Spleen (tissue), 11 donors: ENCODE data around the gene HHIP. TPM values are rescaled to one million over a fixed set of nuclear protein-coding genes. Genes with fewer than 3 reads are reported as not detected.

Experiments
- DNase-seq: peaks from one replicate; pipeline ENCODE4 v3.0.0-alpha.2; 2020
- H3K27ac ChIP-seq, 8 donors: fragments of 200-600 bp; sonication (generic) in 7 of 8; 1 replicate in 4 of 8; 2 replicates in 4 of 8; pipeline versions ENCODE4 v1.5.0 to v1.8.0; 2016 to 2021; ENCODE audit warnings: inconsistent platforms in 4 of 8, mild to moderate bottlenecking in 4 of 8, moderate library complexity in 1 of 8
- H3K27me3 ChIP-seq, 7 donors: fragments of 200-600 bp; sonication (generic) in 6 of 7; replicated peaks in 1 of 7; 1 replicate in 4 of 7; 2 replicates in 3 of 7; pipeline versions ENCODE4 v1.5.0 to v1.8.0; 2016 to 2021; ENCODE audit warnings: inconsistent platforms in 3 of 7, mild to moderate bottlenecking in 1 of 7
- H3K36me3 ChIP-seq, 6 donors: fragments of 200-600 bp; sonication (generic) in 5 of 6; 1 replicate in 4 of 6; 2 replicates in 2 of 6; pipeline versions ENCODE4 v1.5.0 to v1.8.0; 2016 to 2021; ENCODE audit warnings: inconsistent platforms in 2 of 6
- H3K4me1 ChIP-seq, 6 donors: fragments of 200-600 bp; sonication (generic) in 5 of 6; 1 replicate in 3 of 6; 2 replicates in 3 of 6; pipeline versions ENCODE4 v1.5.0 to v1.8.0; 2016 to 2021; ENCODE audit warnings: inconsistent platforms in 3 of 6
- H3K4me3 ChIP-seq, 8 donors: fragments of 200-600 bp; sonication (generic) in 7 of 8; 1 replicate in 4 of 8; 2 replicates in 4 of 8; pipeline versions ENCODE4 v1.5.0 to v1.8.0; 2016 to 2021; ENCODE audit warnings: inconsistent platforms in 4 of 8, mild to moderate bottlenecking in 4 of 8, moderate library complexity in 2 of 8
- H3K9me3 ChIP-seq, 8 donors: fragments of 200-600 bp; sonication (generic) in 7 of 8; 1 replicate in 4 of 8; 2 replicates in 4 of 8; pipeline versions ENCODE4 v1.5.0 to v1.8.0; 2016 to 2021; ENCODE audit warnings: inconsistent platforms in 4 of 8
- POLR2A ChIP-seq, 3 donors: fragments of 450-650 bp; IDR thresholded peaks; one replicate each; pipeline ENCODE4 v1.5.1; 2017; ENCODE audit warnings: antibody characterized with exemption in 3 of 3, mild to moderate bottlenecking in 1 of 3
- POLR2AphosphoS5 ChIP-seq, 3 donors: sonication (generic); formaldehyde crosslinking; IDR thresholded peaks; one replicate each; pipeline ENCODE4 v1.5.1; 2017; ENCODE audit warnings: antibody characterized with exemption in 3 of 3
- WGBS, 5 donors: extraction: QIAGEN DNeasy Blood & Tissue Kit in 3 of 5; methylation state at CpG; one replicate each; pipeline versions ENCODE4 v1.1.5 to v1.1.7; 2013 to 2018; 5-methylcytosine and 5-hydroxymethylcytosine counted together
- intact Hi-C: fragments of 100-400 bp; cut with DNase I; formaldehyde crosslinking; loops from one replicate; pipeline ENCODE4 v1.15.0; 2023; ENCODE audit warnings: low total_unique reads
- polyA plus RNA-seq, 3 donors: library from polyadenylated mRNA; stranded (reverse); fragments of 200-250 nt; gene quantifications; one replicate each; pipeline ENCODE4 v1.2.1, GENCODE V29; 2013
- total RNA-seq, 7 donors: library from RNA; depleted of rRNA in 3 of 7; stranded (reverse); fragments of >200 nt in 3 of 7; fragmentation: NEBNext Ultra II Directional in 4 of 7; extraction: Animal tissue kit (Norgen Biotek cat#: 25700) in 4 of 7; gene quantifications; one replicate each; pipeline versions ENCODE4 v1.1.0 to v1.2.1, GENCODE V29; 2016 to 2021
- TF ChIP-seq, protein P1 (sequence below), 11 experiments: fragments of 200-600 bp in 7 of 11; fragments of 450-650 bp in 4 of 11; sonication (generic) in 4 of 11; IDR thresholded peaks in 8 of 11; conservative IDR thresholded peaks in 3 of 11; 1 replicate in 7 of 11; 2 replicates in 4 of 11; pipeline versions ENCODE4 v1.4.0 to v1.8.0; 2016 to 2021; ENCODE audit warnings: antibody characterized with exemption in 11 of 11, inconsistent platforms in 4 of 11, mild to moderate bottlenecking in 1 of 11
- donor health status: healthy with polysubstance abuse.
- donor health status: DM: no; HTN: no; CAD: no; lungs with moderate emphysema.
- donor health status: DM: no; HTN: no; CAD: no.
- donor health status: Bipolar disorder and iron deficiency.
- donor health status: healthy.
- donor health status: DM: no; HTN: no; CAD: no.
- donor health status: DM: yes; HTN: yes; CAD: no.

HHIP gene
- total and polyA plus RNA-seq, 10 donors = not detected

- DNase-seq = no peak
- intact Hi-C loops = no loop called here
- TF ChIP-seq, protein P1, sequence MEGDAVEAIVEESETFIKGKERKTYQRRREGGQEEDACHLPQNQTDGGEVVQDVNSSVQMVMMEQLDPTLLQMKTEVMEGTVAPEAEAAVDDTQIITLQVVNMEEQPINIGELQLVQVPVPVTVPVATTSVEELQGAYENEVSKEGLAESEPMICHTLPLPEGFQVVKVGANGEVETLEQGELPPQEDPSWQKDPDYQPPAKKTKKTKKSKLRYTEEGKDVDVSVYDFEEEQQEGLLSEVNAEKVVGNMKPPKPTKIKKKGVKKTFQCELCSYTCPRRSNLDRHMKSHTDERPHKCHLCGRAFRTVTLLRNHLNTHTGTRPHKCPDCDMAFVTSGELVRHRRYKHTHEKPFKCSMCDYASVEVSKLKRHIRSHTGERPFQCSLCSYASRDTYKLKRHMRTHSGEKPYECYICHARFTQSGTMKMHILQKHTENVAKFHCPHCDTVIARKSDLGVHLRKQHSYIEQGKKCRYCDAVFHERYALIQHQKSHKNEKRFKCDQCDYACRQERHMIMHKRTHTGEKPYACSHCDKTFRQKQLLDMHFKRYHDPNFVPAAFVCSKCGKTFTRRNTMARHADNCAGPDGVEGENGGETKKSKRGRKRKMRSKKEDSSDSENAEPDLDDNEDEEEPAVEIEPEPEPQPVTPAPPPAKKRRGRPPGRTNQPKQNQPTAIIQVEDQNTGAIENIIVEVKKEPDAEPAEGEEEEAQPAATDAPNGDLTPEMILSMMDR (IDR thresholded peaks at IDR 0.05 in 8 of 11, conservative IDR thresholded peaks at IDR 0.05 in 3 of 11) = no peak
- TF ChIP-seq POLR2A (IDR thresholded peaks at IDR 0.05) = no peak
- TF ChIP-seq POLR2AphosphoS5 (IDR thresholded peaks at IDR 0.05) = no peak
- H3K4me1 ChIP-seq = no peaks in the 10 kb centered on the region
- no peak overlapping the region for H3K4me3 ChIP-seq
- peaks cover 0 to 10% (median 2%) of the 10 kb centered on the region in 8 donors for H3K9me3 ChIP-seq
- H3K36me3 ChIP-seq = no peaks in the 10 kb centered on the region
- no peak overlapping the region for H3K27ac ChIP-seq
- no peaks in the 10 kb centered on the region for H3K27me3 ChIP-seq
- WGBS, 5 donors = 83 to 93% (median 87%) methylated on average over 2 of the region's 2 CpGs
These were observed 132.4 kb downstream of the HHIP start for GRCh38 chr4:144778364-144778763.

DNA sequence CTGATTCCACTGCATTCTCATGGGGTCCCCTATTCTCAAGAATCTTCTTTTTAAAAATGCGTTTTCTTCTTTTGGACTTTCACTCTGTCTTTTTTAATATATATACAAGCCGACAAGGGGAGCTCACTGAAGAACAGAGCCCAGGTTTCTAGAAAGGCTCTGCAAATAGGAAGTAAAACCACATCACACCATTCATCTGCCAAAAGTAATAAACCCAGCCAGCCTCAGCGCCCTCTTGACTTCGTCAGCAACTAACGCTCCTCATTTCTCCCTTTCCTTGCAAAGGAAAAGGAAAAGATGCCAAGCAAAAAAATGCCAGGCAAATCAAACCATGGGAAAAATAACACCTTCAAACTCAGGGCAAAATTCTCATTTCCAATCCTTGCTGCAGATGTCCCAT is 136.4 kb downstream of the HHIP start:
- intact Hi-C loops = no loop called here
- Histone ChIP-seq H3K9me3 (peaks cover 0 to under 1% (median 0%) of the 10 kb centered on the region in 8 donors), H3K36me3 (no peaks in the 10 kb centered on the region), H3K27me3 (no peaks in the 10 kb centered on the region), H3K4me3 (no peak overlapping the region), H3K4me1 (no peaks in the 10 kb centered on the region), H3K27ac (no peak overlapping the region)
- no peak for DNase-seq
- TF ChIP-seq POLR2AphosphoS5 (IDR thresholded peaks at IDR 0.05) (no peak), POLR2A (IDR thresholded peaks at IDR 0.05) (no peak)
- TF ChIP-seq, protein P1 (IDR thresholded peaks at IDR 0.05 in 8 of 11, conservative IDR thresholded peaks at IDR 0.05 in 3 of 11) = no peak
- 35 to 52% (median 38%) methylated on average over 5 of the region's 5 CpGs for WGBS, 5 donors

- H3K27me3 ChIP-seq = no peaks in the 10 kb centered on the region
- no peak for DNase-seq
- H3K27ac ChIP-seq = no peak overlapping the region
- intact Hi-C loops = loop anchor here (5.0 kb wide), 1 partner anchor 609 kb away; no protein-coding TSS in a partner anchor
- H3K4me3 ChIP-seq = no peak overlapping the region
- no peak for TF ChIP-seq POLR2A (IDR thresholded peaks at IDR 0.05)
- TF ChIP-seq, protein P1 (IDR thresholded peaks at IDR 0.05 in 8 of 11, conservative IDR thresholded peaks at IDR 0.05 in 3 of 11) = no peak
- no peak for TF ChIP-seq POLR2AphosphoS5 (IDR thresholded peaks at IDR 0.05)
- H3K36me3 ChIP-seq = no peaks in the 10 kb centered on the region
- WGBS, 5 donors = 81 to 85% (median 85%) methylated on average over 3 of the region's 3 CpGs
- no peaks in the 10 kb centered on the region for H3K9me3 ChIP-seq
- no peaks in the 10 kb centered on the region for H3K4me1 ChIP-seq
These were observed 140.0 kb downstream of the HHIP start for GRCh38 chr4:144785961-144786360.

- Histone ChIP-seq H3K4me3 (no peak overlapping the region), H3K27me3 (no peaks in the 10 kb centered on the region), H3K36me3 (no peaks in the 10 kb centered on the region), H3K9me3 (peaks cover 0 to 12% (median 0%) of the 10 kb centered on the region in 8 donors), H3K27ac (no peak overlapping the region), H3K4me1 (no peaks in the 10 kb centered on the region)
- intact Hi-C loops = loop anchor here (5.0 kb wide), 1 partner anchor 610 kb away; no protein-coding TSS in a partner anchor
- no peak for DNase-seq
- WGBS, 5 donors = 78 to 83% (median 80%) methylated on average over 2 of the region's 2 CpGs
- TF ChIP-seq, protein P1 (IDR thresholded peaks at IDR 0.05 in 8 of 11, conservative IDR thresholded peaks at IDR 0.05 in 3 of 11) = peak in 9 of 11 experiments; percentile 11 to 60 (median 33)
- no peak for TF ChIP-seq POLR2AphosphoS5 (IDR thresholded peaks at IDR 0.05)
- no peak for TF ChIP-seq POLR2A (IDR thresholded peaks at IDR 0.05)
These were observed 141.7 kb downstream of the HHIP start for GRCh38 chr4:144787365-144788258.
